Uterus (tissue), 4 donors: ENCODE measurements around the gene DFFA. TPM values are rescaled to one million over a fixed set of nuclear protein-coding genes. Genes with fewer than 3 reads are reported as not detected.
A peak's percentile ranks its signal among the peaks of the same experiment; 100 is the strongest.
"Not testable (repeated sequence)": the region's sequence is repeated elsewhere in the genome, so short reads cannot be mapped to it uniquely, and the experiment has no call there.

Source experiments
- DNase-seq, 2 donors: peaks; one replicate each; pipeline ENCODE4 v3.0.0-alpha.2; 2019 to 2020
- H3K27ac ChIP-seq, 2 donors: fragments of 200-600 bp; sonication (generic); 1 replicate in 1 of 2; 2 replicates in 1 of 2; pipeline ENCODE4 v1.5.1; 2016 to 2018
- H3K27me3 ChIP-seq, 2 donors: fragments of 200-600 bp; sonication (generic); one replicate each; pipeline ENCODE4 v1.5.1; 2018 to 2019; ENCODE audit warnings: control low read depth in 1 of 2
- H3K36me3 ChIP-seq, 2 donors: fragments of 200-600 bp; sonication (generic); one replicate each; pipeline ENCODE4 v1.5.1; 2019; ENCODE audit warnings: control low read depth in 1 of 2
- H3K4me1 ChIP-seq, 2 donors: fragments of 200-600 bp; sonication (generic); one replicate each; pipeline ENCODE4 v1.5.1; 2018 to 2019; ENCODE audit warnings: control low read depth in 1 of 2
- H3K4me3 ChIP-seq, 2 donors: fragments of 200-600 bp; sonication (generic); 1 replicate in 1 of 2; 2 replicates in 1 of 2; pipeline ENCODE4 v1.5.1; 2018 to 2019; ENCODE audit warnings: mild to moderate bottlenecking in 1 of 2
- H3K9me3 ChIP-seq, 2 donors: fragments of 200-600 bp; sonication (generic); one replicate each; pipeline ENCODE4 v1.5.1; 2019; ENCODE audit warnings: control low read depth in 1 of 2
- CTCF ChIP-seq, 4 experiments: fragments of 200-600 bp in 2 of 4; fragments of 450-650 bp in 2 of 4; sonication (generic) in 2 of 4; IDR thresholded peaks; one replicate each; pipeline ENCODE4 v1.5.1; 2016 to 2019; ENCODE audit warnings: antibody characterized with exemption in 4 of 4, mild to moderate bottlenecking in 2 of 4, moderate library complexity in 1 of 4
- POLR2A ChIP-seq, 2 donors: fragments of 450-650 bp; IDR thresholded peaks; one replicate each; pipeline ENCODE4 v1.6.1; 2016; ENCODE audit warnings: antibody characterized with exemption in 2 of 2, mild to moderate bottlenecking in 1 of 2, moderate library complexity in 1 of 2
- intact Hi-C: fragments of 100-400 bp; cut with DNase I; formaldehyde crosslinking; loops from one replicate; pipeline ENCODE4 v1.15.1; 2023; ENCODE audit warnings: low total_unique reads
- total RNA-seq, 4 donors: library from RNA; depleted of rRNA in 3 of 4; stranded (reverse); fragments of >200 nt in 3 of 4; gene quantifications; one replicate each; pipeline versions ENCODE4 v1.1.0 to v1.2.4, GENCODE V29; 2014 to 2023
- donor health status: DM: yes; HTN: yes; CAD: no.

The DFFA gene
- total RNA-seq, 4 donors from 2014 or later: 5.1 to 41.6 (median 25.7) TPM

- H3K4me3 ChIP-seq: no peak overlapping the region
- no peak overlapping the region for H3K27ac ChIP-seq
- peaks cover 0 to 8% of the 10 kb centered on the region in 2 donors for H3K4me1 ChIP-seq
- H3K9me3 ChIP-seq: no peaks in the 10 kb centered on the region
- no peak for TF ChIP-seq POLR2A (IDR thresholded peaks at IDR 0.05)
- TF ChIP-seq CTCF (IDR thresholded peaks at IDR 0.05): no peak
- no peaks in the 10 kb centered on the region for H3K27me3 ChIP-seq
- H3K36me3 ChIP-seq: no peaks in the 10 kb centered on the region
- intact Hi-C loops: loop anchor here (5.0 kb wide), 1 partner anchor 359 kb away; no protein-coding TSS in a partner anchor
- no peak for DNase-seq
Measured at GRCh38 chr1:10508511-10508951, 36.2 kb upstream of the DFFA start.

- peak; percentile 37 to 63 for DNase-seq
- TF ChIP-seq POLR2A (IDR thresholded peaks at IDR 0.05) (no peak), CTCF (IDR thresholded peaks at IDR 0.05) (peak; percentile 72 to 91 (median 80))
- Histone ChIP-seq H3K36me3 (no peaks in the 10 kb centered on the region), H3K4me3 (no peak overlapping the region), H3K27ac (no peak overlapping the region), H3K27me3 (no peaks in the 10 kb centered on the region), H3K9me3 (no peaks in the 10 kb centered on the region), H3K4me1 (peaks cover 0 to 8% of the 10 kb centered on the region in 2 donors)
- intact Hi-C loops: loop anchor here (5.0 kb wide), 1 partner anchor 360 kb away; no protein-coding TSS in a partner anchor
Measured at GRCh38 chr1:10507111-10507879, 35.0 kb upstream of the DFFA start.

GRCh38 chr1:10506677-10507047 is 34.3 kb upstream of the DFFA start:
- TF ChIP-seq CTCF (IDR thresholded peaks at IDR 0.05): no peak
- TF ChIP-seq POLR2A (IDR thresholded peaks at IDR 0.05): no peak
- Histone ChIP-seq H3K4me3 (no peak overlapping the region), H3K27me3 (no peaks in the 10 kb centered on the region), H3K36me3 (no peaks in the 10 kb centered on the region), H3K27ac (no peak overlapping the region), H3K4me1 (peaks cover 0 to 8% of the 10 kb centered on the region in 2 donors), H3K9me3 (no peaks in the 10 kb centered on the region)
- DNase-seq: no peak
- intact Hi-C loops: loop anchor here (5.0 kb wide), 1 partner anchor 361 kb away; no protein-coding TSS in a partner anchor

- DNase-seq, H3K4me1 ChIP-seq, H3K27ac ChIP-seq, H3K27me3 ChIP-seq, H3K4me3 ChIP-seq, H3K9me3 ChIP-seq, H3K36me3 ChIP-seq: not testable (repeated sequence)
- intact Hi-C loops: loop anchor here (5.0 kb wide), 1 partner anchor 361 kb away; no protein-coding TSS in a partner anchor
Measured at GRCh38 chr1:10506046-10506676, 33.8 kb upstream of the DFFA start.

- H3K27ac ChIP-seq: peak overlapping the region in 1 of 2 donors; percentile 49
- H3K27me3 ChIP-seq: no peaks in the 10 kb centered on the region
- H3K4me3 ChIP-seq: no peak overlapping the region
- intact Hi-C loops: no loop called here
- no peak for TF ChIP-seq CTCF (IDR thresholded peaks at IDR 0.05)
- TF ChIP-seq POLR2A (IDR thresholded peaks at IDR 0.05): no peak
- no peaks in the 10 kb centered on the region for H3K9me3 ChIP-seq
- DNase-seq: no peak
- H3K4me1 ChIP-seq: peaks cover 0 to 5% of the 10 kb centered on the region in 2 donors
- H3K36me3 ChIP-seq: no peaks in the 10 kb centered on the region
Measured at GRCh38 chr1:10504249-10504648, 31.9 kb upstream of the DFFA start.
